AG09309 (cell line): ENCODE results near the gene TMEM183A.
A peak's percentile ranks its signal among the peaks of the same experiment; 100 is the strongest.

Source experiments
- DNase-seq: peaks from one replicate; pipeline ENCODE4 v3.0.0-alpha.2; 2010; ENCODE audit warnings: low read depth
- H3K4me3 ChIP-seq: 2 replicates; pipeline ENCODE4 v1.5.1; 2011; ENCODE audit warnings: mild to moderate bottlenecking, low read depth, low read length, moderate library complexity; ENCODE audit not compliant: control insufficient read depth
- CTCF ChIP-seq: IDR thresholded peaks from 2 replicates; pipeline ENCODE4 v1.5.1; 2011; ENCODE audit warnings: mild to moderate bottlenecking, low read depth, low read length, inconsistent platforms; ENCODE audit not compliant: insufficient read depth, control insufficient read depth; ENCODE audit errors: missing control alignments

The TMEM183A gene

GRCh38 chr1:203028784-203029553 lies 21.8 kb downstream of the TMEM183A start:
- no peak for TF ChIP-seq CTCF
- H3K4me3 ChIP-seq, result no peak overlapping the region

DNA sequence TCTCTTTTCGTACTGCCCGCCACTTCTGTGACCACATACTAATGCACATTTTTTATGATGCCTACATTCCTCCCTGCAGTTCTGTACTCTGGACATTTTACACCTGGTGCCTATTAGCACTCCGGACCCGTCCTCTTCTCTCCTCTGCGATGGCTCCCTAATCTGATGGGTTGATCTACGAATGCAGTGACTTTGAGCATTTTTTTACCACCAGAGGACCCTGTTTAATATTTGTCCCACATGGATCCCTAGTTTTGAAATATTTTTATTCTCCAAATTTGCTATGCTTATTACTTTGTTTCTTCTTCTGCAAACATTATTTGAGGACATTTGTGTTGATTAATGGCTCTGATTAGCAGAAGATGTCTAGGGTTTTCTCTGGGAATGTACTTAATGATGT lies 24.3 kb downstream of the TMEM183A start:
- no peak for DNase-seq
- no peak overlapping the region for H3K4me3 ChIP-seq
- peak; percentile 37 for TF ChIP-seq CTCF

More at GRCh38 chr1:203028784-203029553, 21.8 kb downstream of the TMEM183A start:
- no peak for DNase-seq

GRCh38 chr1:203033287-203033686 lies 26.1 kb downstream of the TMEM183A start:
- TF ChIP-seq CTCF, result no peak
- no peak overlapping the region for H3K4me3 ChIP-seq
- DNase-seq, result no peak

DNA sequence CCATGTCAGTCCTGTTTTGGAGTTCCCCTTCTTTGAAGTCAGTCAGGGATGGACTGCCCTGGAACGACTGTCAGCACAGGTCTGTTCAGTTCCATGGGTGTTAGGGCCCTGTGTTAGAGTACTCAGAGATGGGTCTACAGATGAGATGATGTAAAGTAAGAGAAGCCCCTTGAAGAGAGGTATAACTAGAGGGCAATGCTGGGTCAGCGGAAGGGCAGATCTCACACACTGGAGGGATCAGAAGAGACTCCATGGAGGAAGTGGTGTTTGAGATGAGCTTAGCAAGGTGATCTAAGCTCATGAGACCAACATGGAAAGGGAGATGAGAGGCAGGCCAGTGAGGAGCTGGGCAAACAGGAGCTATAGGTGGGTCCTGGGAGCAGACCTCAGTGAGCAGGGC lies 26.7 kb downstream of the TMEM183A start:
- H3K4me3 ChIP-seq, result no peak overlapping the region
- DNase-seq, result no peak
- TF ChIP-seq CTCF, result no peak

DNA sequence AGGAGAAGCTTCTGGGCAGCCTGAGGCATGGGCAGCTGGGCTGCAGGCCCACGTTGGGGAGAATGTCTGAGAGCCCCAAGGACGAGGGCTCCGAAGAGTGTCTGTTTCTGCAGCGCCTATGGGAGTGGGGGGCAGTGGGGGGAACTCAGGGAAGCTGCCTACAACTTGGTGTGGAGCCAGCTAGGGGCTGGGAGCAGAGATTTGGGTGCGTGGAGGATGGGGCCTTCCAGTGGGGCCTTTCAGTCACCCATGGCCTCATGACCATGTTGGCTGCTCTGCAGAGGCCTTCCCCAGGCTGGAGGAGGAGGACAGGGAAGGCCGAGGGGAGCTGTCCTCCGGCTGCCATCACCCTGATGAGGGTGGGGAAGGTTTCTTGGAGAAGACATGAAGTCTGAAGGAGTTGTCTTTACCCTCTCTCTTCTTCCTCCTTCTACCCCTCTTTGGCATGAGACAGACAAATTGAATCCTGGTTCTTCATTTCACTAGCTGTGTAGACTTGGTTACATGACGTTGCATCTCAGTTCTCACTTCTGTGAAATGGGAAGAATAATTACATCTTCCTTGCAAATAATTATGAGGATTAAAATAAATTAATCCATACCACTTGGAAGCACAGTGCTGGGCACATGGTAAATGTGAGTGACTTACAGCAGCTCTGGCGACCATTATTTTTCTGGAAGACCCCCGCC lies 27.4 kb downstream of the TMEM183A start:
- TF ChIP-seq CTCF, result no peak
- DNase-seq, result no peak
- no peak overlapping the region for H3K4me3 ChIP-seq

DNA sequence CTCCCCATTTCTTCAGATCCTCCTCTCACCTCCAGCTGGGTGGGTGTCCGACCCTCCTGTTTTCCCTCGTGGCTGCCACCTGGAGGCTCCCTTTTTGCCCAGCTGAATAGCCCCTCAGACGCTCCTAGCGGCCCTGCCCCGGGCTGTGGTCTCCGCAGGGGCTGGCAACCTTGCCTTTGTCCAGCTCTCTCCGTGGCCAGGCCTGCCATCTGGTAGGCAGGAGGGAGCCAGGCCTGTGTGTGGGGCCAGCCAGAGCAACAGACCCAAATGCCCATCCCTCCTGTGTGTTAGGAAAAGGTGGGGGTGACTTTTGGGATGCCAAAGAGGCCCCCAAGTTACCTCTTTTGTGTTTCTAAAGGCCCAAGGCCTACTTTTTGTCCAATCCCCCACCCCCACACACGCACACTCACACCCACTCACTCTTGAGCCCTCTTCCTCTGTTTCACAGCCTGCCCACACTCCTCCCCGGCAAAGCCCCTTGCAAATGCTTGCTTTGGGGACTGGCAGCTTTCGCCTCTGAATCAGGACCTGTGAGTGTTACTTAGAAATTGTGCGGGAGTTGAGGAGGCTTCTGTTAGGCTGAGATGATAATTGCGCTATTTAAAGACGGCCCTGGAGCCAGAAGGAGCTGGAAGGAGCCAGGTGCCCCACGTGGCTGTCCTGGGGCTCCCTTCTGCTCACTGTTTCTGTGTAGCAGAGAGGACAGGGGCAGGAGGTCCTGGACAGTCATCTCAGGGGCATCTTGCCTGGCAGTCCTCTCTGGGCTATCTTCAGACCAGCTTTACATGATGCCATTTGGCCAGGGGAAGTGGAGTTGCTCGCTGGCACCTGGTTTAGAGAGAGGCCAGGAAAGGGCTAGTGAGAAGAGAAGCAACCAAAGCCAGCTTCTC lies 28.2 kb downstream of the TMEM183A start:
- no peak overlapping the region for H3K4me3 ChIP-seq
- TF ChIP-seq CTCF, result no peak
- DNase-seq, result no peak
